HG03354 (cell line): Measurements from ENCODE around the gene ABCB8.

Experiments used
- ATAC-seq: cut with Tn5 transposase; IDR thresholded peaks from one replicate; pipeline ENCODE4 v1.9.1; 2021; ENCODE audit warnings: mild to moderate bottlenecking; ENCODE audit not compliant: unreplicated experiment, poor library complexity, severe bottlenecking

Gene ABCB8

DNA sequence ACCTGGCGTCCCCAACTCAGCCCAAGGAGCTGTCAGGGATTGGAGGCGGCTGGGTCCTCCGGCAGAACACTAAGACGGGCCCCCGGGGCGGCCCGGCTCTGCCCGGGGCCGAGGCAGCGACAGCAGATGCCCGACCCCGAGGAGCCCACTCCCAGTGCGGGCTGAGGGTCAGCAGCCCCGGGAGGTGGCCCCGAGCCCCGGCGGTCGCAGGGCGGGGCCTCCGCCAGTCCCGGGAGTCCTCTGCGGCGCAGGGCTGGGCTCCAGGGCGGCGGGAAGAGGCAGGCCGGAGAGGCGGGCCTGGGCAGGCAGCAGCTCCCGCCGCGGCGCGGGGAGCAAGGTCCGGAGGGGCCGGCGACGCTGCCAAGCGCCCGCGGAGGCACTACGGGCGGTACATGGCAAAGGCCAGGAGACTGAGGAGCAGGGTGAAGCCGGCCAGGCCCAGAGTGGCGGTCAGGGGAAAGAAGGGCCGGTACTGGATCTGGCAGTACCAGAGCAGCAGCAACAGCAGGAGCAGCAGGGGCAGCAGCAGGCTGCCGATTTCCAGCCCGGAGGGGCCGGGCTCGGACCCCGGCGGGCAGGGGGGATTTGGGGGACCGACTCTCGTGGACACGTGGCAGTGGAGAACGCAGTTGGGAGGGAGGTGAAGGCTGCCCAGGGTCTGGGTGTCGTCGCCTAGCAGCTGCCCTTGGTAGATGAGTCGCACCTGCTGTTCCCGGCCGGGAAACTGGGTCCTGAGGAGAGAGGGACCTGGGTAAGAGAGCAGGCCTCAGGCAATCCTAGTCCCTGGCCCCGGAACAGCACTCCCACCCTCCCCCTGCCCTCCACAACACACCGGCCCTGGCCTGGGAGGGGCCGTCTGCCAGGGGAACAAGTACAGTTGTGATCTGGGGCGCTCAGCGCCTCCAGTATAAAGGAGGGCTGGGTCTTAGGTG lies 53.2 kb downstream of the ABCB8 start:
- no peak for ATAC-seq

DNA sequence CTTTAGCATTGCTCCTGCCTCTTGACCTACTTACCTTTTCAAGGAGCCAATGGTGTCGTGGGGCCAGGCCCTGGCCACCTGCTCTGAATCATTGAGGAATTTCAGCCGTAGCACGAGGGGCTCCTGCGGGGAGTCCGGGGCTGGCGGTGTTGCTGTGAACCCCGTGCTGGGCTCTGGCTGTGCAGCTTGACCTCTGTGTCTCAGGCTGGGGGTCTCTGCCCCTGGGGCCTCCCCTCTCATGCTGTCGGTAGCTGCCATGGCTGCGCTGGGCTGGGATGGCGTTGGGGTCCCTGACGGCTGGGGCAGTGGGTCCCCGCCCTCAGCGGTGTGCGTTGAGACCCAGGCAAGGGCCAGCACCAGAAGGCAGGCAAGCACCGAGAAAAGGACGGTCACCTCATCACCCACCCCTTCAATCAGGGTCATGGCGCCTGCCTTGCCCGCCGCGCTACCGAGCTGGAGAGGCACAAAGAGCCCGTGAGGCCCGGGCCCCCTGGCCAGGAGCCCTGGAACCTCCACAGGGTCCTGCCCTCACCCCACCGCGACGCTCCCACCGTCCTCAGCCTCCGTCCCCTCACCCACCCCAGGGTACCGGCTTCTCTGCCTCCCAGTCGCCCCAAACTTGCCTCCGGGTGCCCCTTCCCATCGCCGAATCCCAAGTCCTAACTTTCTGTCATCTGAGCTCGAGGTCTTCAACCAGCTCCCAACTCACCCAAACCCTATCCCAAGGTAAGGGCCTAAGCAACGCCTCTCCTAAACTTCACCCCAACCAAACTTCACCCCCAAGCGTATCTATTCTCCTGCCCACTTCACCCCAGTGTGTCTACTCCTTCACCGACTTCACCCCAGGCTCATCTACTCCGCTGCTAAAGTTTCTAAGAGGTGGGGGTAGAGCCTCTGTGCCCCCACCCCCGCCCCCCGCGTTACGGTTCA lies 54.2 kb downstream of the ABCB8 start:
- ATAC-seq = no peak

DNA sequence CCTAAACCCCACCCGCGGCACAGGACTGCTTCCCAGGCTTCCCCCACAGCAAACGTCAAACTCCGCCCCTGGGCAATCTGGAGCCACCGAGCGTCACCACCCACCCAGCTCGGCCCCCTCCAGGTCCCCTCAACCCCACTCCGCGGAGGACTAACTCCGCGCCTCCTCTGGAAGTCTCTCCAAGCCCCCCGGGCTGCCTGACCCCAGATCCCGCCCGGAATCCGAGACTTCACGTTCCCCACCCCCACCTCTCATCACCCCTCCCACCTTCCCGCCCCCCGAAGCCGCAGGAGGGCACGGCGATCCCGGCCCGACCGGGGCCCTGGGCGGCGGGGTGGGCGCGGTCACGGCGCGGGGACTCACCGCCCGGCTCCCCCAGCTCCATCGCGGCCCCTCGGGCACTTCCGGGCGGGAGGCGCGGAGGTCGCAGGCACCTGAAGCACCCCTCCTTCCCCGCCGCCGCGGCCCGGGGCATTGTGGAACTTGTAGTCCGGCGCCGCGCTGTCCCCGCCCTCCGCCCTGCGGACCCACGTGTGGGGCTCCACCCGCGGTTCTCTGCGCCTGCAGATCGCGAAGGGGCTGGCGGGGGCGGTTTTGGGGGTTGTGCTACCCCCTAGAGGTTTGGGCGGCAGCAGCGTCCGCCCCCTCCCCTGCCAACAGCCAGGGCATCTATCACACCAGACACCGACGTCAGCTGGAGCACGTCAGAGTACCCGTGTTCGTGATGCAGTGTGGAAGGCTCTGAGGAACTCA lies 55.0 kb downstream of the ABCB8 start, which contains the start of gene TMUB1:
TMUB1 (minus strand) TSS at position 423 of the 753 bp plus-strand sequence. CDS start 930 bp downstream, outside the sequence.
- ATAC-seq = peak; percentile 55

DNA sequence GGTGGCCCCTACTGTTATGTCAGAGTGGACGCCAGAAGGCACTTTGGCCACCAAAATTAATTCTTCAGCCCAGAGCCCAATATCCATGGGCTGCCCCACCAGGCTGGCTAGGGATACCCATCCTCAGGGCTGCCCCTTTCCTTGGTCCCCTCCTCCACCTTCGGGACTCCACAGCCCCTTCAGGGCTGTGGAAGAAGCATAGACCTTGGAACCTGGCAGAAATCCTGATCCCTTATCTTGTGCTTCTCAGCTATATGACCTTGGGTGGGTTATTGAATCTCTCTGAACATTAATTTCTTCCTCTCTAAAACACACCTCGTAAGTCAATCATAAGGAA lies 55.5 kb downstream of the ABCB8 start:
- no peak for ATAC-seq

DNA sequence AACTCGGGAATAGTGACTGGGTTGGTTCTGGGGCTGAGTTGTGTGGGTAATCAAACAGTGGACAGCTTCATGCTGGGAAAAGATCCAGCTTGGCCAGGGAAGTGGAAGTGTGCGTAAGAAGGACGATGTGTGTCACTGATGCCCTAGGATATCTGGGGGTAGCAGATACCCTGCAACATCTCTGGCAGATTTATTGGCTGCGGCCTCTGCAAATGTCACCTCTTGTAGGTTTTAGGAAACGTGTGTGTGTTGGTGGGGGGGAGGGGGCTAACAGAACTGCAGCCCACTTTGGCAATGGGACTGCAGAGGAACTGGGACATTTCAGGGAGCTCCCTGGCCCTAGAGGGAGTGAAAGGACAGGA lies 57.1 kb downstream of the ABCB8 start:
- ATAC-seq = no peak

DNA sequence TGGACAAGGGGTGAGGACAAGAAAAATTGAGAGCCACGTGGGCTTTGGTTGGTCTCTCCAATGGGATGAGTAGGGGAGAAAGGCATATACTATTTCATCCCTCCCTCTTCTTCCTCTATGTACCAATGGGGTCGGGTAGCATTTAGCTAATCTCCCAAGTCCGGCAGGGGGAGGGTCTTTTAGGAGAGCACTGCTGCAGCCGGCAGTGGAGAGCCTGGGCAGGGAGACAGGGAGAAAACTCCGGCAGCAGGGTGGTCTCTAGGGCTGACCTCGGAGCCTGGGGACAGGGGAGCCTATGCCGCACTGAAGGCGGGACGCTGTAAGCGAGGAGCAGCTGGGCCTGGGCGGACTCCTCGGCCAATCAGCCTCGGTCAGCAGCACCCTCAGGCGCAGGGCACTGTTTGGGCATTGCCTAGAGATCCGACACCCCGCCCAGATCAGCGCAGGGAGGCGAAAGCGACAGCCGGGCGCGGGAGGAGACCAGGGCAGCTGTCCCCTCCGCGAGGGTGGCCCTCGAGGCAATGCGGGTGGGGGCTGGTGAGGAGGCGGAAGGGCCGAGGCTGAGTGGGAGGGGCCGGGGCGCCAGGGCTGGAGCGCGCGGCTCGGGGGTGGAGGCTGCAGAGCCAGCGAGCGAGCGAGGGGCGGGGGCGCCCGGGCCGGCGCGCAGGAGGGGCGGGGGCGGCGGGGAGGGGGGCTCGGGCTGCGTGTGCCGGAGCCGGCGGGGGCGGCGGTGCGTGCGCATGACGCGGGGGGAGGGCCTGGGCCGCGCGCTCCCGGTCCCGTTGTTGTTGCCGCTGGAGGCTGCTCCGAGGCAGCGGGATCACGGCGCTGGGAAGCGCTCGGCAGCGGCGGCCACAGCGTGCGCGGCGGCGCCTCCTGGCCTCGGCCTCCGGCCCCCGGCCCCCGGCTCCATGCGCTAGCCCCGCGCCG lies 57.7 kb downstream of the ABCB8 start, which contains the start of gene AGAP3:
AGAP3 (plus strand) TSS at position 785 of the 930 bp plus-strand sequence. CDS start 267 bp downstream, outside the sequence.
- peak; percentile 46 for ATAC-seq

DNA sequence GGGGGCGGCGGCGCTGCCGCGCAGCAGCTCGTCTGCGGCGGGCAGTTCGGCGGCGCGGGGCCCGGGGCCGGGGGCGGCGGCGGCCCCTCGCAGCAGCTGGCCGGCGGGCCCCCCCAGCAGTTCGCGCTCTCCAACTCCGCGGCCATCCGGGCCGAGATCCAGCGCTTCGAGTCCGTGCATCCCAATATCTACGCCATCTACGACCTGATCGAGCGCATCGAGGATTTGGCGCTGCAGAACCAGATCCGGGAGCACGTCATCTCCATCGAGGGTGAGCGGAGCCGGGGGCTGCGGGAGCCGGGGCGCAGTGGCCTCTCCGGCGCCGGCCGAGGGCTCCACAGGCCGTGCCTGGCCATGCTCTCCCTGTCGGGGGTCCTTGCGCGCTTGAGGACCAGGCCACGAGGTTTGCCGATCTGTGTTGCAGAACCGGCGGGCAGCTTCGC lies 58.6 kb downstream of the ABCB8 start:
- no peak for ATAC-seq

DNA sequence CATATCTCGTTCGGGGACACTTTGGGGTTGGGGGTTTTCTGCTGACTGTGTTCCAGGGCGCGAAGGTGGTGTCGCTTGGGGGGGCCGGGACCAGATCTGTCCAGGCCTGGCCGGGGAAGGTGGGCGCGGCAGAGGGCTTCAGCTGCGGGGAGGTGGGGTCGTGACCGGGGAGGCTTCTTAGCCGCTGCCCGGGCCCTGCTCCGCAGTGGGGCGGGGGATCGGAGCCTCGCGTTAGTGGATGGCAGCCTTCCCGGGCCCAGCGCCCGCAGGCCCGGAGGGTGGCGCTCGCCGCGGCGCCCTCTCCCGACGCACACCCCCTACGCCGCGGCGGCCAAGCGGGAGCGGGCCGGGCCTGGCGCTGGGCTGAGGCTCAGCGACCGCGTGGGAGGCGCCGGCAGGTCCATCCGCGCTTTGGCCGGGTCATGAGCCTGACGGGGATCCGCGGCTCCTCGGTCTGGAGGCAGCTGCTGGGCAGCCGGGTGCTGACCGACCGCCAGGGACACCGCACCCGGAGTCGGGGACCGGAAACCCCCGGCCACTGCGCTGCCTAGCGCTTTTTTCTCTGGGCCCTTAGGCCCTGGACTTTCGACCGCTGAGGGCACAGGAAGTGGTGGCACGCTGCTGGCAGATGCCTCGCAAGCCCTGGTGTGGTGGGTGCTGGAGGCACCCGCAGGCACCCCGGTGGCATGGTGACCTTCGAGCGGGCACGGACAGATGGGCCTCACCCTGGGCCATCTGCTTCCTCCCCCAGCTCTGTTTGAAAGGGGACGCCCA lies 59.2 kb downstream of the ABCB8 start:
- peak; percentile 14 for ATAC-seq

DNA sequence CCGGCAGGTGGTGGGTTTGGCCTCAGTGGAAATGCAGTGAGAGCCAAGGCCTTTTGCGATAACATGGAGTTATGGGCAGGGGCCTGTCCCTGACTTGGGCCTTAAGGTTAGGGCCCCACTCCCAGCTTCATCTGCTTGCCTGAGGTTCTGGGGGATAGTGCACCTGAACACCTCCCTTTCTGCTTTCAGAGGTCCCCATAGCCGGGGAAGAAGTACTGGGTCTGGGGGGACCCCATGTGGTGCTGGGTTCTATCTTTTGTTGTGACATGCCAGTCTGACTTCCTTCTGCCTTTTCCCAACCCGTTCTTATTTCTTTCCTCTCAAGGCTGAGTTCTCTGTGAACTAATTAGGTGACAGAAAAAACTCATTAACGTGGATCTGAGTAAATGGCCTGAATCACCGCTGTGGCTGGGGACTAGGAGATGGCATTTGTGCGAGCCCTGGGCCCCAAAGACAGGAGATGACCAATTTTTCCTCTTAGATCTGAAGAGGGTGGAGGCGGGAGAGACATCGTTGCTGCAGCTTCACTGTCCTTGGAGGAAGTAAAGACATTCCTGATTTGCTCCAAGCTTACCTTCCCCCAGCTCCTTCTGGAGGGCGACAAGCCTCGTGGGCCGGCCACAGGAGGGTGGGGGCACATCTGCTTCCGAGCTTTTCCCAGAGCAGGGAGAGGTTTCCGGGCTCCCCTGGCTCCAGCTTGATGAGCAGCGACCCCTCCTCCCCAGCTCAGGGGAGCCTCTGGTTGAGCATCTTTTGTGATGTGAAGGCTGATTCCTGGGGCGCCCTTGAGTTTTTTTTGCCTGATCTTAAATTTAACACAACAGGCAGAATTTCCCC lies 60.0 kb downstream of the ABCB8 start:
- no peak for ATAC-seq

DNA sequence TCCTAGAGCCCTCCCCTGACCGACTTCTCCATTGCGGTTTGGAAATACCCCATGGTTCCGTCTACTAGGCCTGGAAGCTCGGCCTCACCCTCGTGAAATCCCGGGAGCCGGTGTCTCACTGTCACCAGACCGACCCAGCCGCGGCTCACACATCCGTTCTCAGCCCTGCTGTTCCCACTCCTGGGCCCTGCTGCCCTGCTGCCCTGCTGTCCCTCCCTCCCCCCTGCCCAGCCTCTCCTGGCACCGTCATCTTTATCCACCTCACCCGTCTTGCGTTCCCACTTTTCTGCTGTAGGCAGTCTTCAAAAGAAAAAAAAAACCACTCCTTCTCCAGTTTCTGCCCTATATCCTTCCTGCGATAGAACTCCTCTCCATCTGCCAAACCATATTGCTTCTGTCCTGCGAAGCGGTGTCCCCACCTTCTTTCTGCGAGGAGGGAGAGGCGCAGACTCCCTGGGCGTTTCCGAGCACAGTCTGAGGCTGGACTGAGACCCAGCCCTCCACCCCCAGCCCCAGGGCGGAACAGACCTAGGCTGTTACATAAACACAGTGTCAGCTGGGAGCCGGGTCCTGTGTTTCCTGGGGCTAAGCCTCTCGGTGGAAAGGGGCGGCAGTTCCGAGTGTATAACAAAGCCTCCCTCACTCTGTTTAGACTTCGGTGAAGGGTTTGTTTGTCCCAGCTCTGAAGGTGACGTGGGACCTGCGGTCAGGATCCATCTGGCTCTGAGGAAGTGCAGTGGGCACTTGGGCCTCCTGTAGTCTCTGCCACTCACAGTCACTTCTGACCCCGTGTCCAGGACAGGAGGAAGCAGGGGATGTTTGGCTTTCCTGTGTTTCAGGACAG lies 60.8 kb downstream of the ABCB8 start:
- no peak for ATAC-seq

DNA sequence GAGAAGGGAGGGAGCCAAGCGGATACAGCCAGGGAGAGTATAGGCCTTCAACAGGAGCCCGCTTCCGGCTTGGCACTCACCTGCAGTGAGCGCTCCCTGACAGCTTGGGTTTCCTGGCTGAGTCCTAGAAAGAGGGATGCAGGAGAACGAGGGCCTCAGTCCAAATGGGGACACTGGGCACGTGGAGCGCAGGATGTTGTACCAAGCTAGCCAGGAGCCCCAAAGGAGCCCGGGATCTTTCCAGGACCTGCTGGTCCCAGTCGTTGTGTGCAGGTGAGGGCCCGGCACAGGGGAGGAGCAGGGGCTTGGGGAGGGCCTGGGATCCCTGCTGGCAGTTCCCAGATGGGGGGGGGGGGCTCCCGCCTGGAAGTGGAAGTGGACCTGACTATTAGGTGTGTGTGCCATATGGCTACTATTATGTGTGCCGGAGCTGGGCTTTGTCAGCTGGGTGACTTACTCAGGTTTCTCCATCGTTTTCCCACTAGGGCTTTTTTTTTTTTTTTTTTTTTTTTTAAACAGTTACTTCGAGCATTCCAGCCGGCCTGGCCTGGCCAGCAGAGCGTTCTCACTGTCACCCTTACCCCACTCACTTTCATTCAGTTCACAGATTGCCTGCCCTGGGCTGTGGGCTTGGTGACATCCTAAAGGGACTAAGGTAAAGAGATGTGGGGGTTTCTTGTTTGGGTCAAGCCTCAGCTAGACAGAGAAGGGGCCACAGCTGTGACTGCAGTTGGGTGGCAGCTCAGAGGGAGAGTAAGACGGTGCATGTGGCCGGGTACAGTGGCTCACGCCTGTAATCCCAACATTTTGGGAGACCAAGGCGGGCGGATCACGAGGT lies 61.9 kb downstream of the ABCB8 start:
- no peak for ATAC-seq

DNA sequence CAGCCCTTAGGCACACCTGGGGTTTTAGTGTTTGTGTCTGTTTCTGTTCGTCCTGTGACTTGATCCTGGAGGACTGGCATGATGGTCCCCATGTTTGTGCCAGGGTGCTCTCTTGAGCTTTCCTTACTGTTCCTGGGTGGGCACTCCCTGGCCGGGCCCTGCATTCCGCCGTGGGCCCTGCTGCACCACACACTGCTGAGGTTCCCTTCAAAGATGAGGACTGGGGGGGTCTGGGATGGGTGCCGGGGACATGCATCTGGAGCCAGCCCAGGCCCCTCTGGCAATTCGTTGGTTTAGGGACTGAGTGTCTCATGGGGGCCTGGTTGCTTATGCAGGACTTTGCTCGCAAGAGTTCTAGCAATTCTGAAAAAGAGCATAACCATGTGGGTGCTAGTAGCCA lies 62.8 kb downstream of the ABCB8 start:
- ATAC-seq = no peak

DNA sequence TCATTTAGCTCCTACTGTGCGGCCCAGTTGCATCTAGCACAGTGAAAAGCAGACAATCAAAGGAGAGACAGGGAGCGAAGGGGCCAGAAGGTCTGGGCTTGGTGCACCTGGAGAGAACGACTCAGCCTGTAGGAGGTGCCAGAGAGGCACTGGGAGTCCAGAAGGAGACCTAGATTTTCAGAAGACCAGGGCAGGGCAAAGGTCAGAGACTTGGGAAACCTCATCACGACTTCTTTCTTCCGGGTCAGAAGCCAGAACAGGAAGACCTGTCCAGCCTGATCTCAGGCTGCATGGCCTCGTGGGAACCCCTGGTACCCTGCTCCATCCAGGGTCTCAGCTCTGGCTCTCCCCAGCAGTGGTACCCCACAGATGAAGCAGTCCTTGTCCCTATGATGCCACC lies 63.2 kb downstream of the ABCB8 start:
- no peak for ATAC-seq

DNA sequence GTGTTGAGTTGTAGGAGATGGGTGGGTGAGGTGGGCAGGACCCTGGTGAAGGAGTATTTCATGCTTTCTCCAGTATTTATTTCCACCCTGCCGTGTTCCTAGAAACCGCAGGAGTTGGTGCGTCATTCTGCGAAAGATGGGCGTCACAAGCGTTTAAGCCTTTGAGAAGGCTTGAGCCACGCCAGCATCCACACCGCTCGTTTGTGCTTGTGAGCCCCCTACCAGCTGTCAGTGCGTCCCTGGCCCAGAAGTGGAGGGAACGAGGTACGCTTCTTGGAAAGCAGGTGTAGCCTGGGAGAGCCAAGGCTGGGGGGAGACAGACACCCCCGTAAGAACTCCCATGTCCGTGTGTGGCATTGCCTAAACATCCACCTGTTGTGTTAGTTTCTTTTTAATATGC lies 63.7 kb downstream of the ABCB8 start:
- ATAC-seq = no peak

DNA sequence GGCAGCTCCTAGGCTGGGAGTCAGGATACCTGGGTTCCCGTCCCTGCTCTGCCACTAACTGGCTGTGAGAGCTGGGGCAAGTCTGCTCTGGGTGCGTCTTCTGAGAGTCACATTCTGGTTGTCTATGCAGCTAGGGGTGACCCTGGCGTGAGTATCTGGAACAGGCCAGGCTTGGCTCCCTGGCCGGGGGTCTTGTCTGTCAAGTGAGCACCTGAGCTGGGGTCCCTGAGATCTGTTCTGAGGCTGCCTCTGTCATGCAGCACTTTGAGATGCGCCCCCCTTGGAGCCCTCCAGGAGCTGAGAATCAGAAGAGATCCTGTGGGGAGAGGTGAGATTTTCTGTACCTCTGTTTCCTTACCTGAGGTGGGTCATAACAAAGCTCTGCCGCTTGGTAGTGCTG lies 65.5 kb downstream of the ABCB8 start:
- ATAC-seq = no peak

DNA sequence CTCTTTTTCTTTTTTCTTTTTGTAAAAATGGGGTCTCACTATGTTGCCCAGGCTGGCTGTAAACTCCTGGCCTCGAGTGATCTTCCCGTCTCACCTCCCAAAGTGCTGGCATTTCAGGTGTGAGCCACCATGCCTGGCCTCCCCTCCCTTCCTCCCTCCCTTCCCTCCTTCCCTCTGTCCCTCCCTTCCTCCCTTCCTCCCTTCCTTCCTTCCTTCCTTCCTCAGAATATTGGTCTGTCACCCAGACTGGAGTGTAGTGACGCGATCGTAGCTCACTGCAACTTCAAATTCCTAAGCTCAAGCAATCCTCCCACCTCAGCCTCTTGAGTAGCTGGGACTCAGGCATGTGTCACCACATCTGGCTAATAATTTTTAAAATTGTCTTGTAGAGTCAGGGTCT lies 66.4 kb downstream of the ABCB8 start:
- ATAC-seq = no peak
